Fibroblast of lung (primary cell): ENCODE results near the gene MYZAP. TPM values are rescaled to one million over a fixed set of nuclear protein-coding genes. Genes with fewer than 3 reads are reported as not detected.

Experiments
- DNase-seq, 2 donors: peaks; one replicate each; pipeline versions ENCODE4 v3.0.0 to v3.0.0-alpha.2; 2010; ENCODE audit warnings: low read depth in 2 of 2
- H2AFZ ChIP-seq: 2 replicates; pipeline ENCODE4 v1.5.1; 2012; ENCODE audit warnings: low read length, control low read depth, inconsistent platforms
- H3K27ac ChIP-seq: 2 replicates; pipeline ENCODE4 v1.5.1; 2011; ENCODE audit warnings: low read length, control low read depth; ENCODE audit not compliant: insufficient read depth
- H3K27me3 ChIP-seq: 2 replicates; pipeline ENCODE4 v1.5.1; 2011; ENCODE audit warnings: mild to moderate bottlenecking, low read length; ENCODE audit not compliant: control insufficient read depth, insufficient read depth
- H3K36me3 ChIP-seq: 2 replicates; pipeline ENCODE4 v1.5.1; 2011; ENCODE audit warnings: low read length; ENCODE audit not compliant: control insufficient read depth, insufficient read depth
- H3K4me1 ChIP-seq: 2 replicates; pipeline ENCODE4 v1.5.1; 2011; ENCODE audit warnings: low read length; ENCODE audit not compliant: control insufficient read depth, insufficient read depth; ENCODE audit errors: extremely low read depth
- H3K4me2 ChIP-seq: 2 replicates; pipeline ENCODE4 v1.5.1; 2011; ENCODE audit warnings: low read length, control low read depth; ENCODE audit not compliant: insufficient read depth; ENCODE audit errors: extremely low read depth
- H3K4me3 ChIP-seq, 4 experiments: fragments of 200-600 bp in 1 of 4; sonication (generic) in 1 of 4; replicated peaks in 1 of 4; 2 replicates each; pipeline ENCODE4 v1.5.1; 2011 to 2016; ENCODE audit warnings: low read length in 4 of 4, low read depth in 3 of 4, mild to moderate bottlenecking in 3 of 4, control low read depth in 2 of 4, inconsistent platforms in 1 of 4, mixed read lengths in 1 of 4; ENCODE audit not compliant: insufficient read depth in 1 of 4; ENCODE audit errors: control extremely low read depth in 1 of 4
- H3K79me2 ChIP-seq: 2 replicates; pipeline ENCODE4 v1.5.1; 2012; ENCODE audit warnings: mild to moderate bottlenecking, low read length, inconsistent platforms; ENCODE audit not compliant: control insufficient read depth, insufficient read depth
- H3K9ac ChIP-seq: 2 replicates; pipeline ENCODE4 v1.5.1; 2011; ENCODE audit warnings: mild to moderate bottlenecking, low read length, control low read depth; ENCODE audit not compliant: insufficient read depth
- H3K9me3 ChIP-seq: 2 replicates; pipeline ENCODE4 v1.5.1; 2012; ENCODE audit warnings: low read depth, low read length; ENCODE audit not compliant: control insufficient read depth, insufficient read depth
- H4K20me1 ChIP-seq: 2 replicates; pipeline ENCODE4 v1.5.1; 2011; ENCODE audit warnings: low read length; ENCODE audit not compliant: control insufficient read depth, insufficient read depth; ENCODE audit errors: extremely low read depth
- EZH2 ChIP-seq: IDR thresholded peaks from 2 replicates; pipeline ENCODE4 v1.5.1; 2012; ENCODE audit warnings: low read length, control low read depth, mild to moderate bottlenecking; ENCODE audit errors: missing control alignments
- polyA plus RNA-seq, 2 donors: library from polyadenylated mRNA; depleted of rRNA in 1 of 2; stranded (reverse) in 1 of 2; unstranded in 1 of 2; fragments of >200 nt; gene quantifications; 2 replicates each; pipeline ENCODE4 v1.2.1, GENCODE V29; 2011 to 2012; ENCODE audit warnings: missing spikeins in 1 of 2
- total RNA-seq: library from RNA; depleted of rRNA; stranded (reverse); fragments of >200 nt; gene quantifications from 2 replicates; pipeline ENCODE4 v1.2.1, GENCODE V29; 2014
- TF ChIP-seq, protein P1 (sequence below), 2 donors: IDR thresholded peaks in 1 of 2; conservative IDR thresholded peaks in 1 of 2; 1 replicate in 1 of 2; 2 replicates in 1 of 2; pipeline ENCODE4 v1.5.1; 2011 to 2012; ENCODE audit warnings: low read length in 2 of 2, control low read depth in 1 of 2, inconsistent platforms in 1 of 2, low read depth in 1 of 2, mild to moderate bottlenecking in 1 of 2

Gene MYZAP
- total and polyA plus RNA-seq, 2 donors (not counting 1 experiment from before 2014, with no cell fraction given): 0.17 TPM; not detected in 1

DNA sequence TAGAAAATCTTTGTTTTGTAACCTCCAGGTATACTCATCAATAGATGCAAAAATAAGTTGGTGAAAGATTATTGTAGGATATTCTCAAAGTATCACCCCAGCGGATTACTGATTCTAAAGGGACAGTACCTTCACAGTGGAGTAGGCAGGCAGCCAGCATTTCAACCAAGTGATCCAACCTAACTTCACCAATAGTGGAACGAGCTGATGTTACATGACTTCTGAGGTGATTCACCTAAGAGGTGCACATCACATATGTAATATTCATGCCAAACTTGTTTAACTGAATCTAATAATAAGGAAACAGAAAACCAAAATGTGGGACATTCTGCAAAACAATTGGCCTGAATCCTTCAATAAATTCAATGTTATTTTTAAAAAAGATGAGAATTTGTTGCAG is 14.3 kb downstream of the MYZAP start:
- TF ChIP-seq, protein P1, sequence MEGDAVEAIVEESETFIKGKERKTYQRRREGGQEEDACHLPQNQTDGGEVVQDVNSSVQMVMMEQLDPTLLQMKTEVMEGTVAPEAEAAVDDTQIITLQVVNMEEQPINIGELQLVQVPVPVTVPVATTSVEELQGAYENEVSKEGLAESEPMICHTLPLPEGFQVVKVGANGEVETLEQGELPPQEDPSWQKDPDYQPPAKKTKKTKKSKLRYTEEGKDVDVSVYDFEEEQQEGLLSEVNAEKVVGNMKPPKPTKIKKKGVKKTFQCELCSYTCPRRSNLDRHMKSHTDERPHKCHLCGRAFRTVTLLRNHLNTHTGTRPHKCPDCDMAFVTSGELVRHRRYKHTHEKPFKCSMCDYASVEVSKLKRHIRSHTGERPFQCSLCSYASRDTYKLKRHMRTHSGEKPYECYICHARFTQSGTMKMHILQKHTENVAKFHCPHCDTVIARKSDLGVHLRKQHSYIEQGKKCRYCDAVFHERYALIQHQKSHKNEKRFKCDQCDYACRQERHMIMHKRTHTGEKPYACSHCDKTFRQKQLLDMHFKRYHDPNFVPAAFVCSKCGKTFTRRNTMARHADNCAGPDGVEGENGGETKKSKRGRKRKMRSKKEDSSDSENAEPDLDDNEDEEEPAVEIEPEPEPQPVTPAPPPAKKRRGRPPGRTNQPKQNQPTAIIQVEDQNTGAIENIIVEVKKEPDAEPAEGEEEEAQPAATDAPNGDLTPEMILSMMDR (conservative IDR thresholded peaks at IDR 0.05 in 1 of 2, IDR thresholded peaks at IDR 0.05 in 1 of 2; ENCODE audit: low read depth in 1 of 2, low read length in 2 of 2): no peak
- TF ChIP-seq EZH2: no peak
- no peaks in the 10 kb centered on the region for H3K9me3 ChIP-seq
- no peak for DNase-seq
- H3K9ac ChIP-seq: no peak overlapping the region
- H3K4me2 ChIP-seq: no peak overlapping the region
- peaks cover 2% of the 10 kb centered on the region for H3K4me1 ChIP-seq
- H3K27ac ChIP-seq: no peak overlapping the region
- H2AFZ ChIP-seq: no peak overlapping the region
- H3K27me3 ChIP-seq: no peaks in the 10 kb centered on the region
- H3K79me2 ChIP-seq: no peaks in the 10 kb centered on the region
- H3K36me3 ChIP-seq: no peaks in the 10 kb centered on the region
- no peak overlapping the region for H3K4me3 ChIP-seq
- no peaks in the 10 kb centered on the region for H4K20me1 ChIP-seq

DNA sequence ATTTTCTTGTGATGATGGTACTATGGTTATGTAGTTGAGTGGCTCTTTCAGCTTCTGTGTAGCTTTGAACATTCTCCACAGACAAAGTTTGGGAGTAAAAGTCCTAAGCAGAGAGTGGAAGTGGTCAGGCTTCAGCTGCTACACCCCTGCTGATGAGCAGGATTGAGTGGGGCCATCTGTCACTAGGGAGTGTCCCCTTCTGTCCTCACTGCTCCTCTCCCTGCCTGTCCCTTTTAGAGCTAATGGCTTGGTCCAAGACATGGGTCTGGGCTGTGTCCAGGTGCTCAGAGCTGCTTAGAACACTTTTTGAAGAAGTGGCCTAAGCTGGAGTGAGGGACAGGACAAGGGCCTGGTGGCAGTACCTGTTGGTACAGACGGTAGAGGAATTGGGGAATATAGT is 15.1 kb downstream of the MYZAP start:
- Histone ChIP-seq H4K20me1 (no peaks in the 10 kb centered on the region), H3K4me2 (no peak overlapping the region), H3K9me3 (no peaks in the 10 kb centered on the region), H3K79me2 (no peaks in the 10 kb centered on the region), H3K27me3 (no peaks in the 10 kb centered on the region), H3K4me1 (peaks cover 2% of the 10 kb centered on the region), H3K36me3 (no peaks in the 10 kb centered on the region), H3K4me3 (no peak overlapping the region), H3K9ac (no peak overlapping the region), H3K27ac (no peak overlapping the region), H2AFZ (no peak overlapping the region)
- DNase-seq: no peak
- TF ChIP-seq, protein P1 (conservative IDR thresholded peaks at IDR 0.05 in 1 of 2, IDR thresholded peaks at IDR 0.05 in 1 of 2; ENCODE audit: low read depth in 1 of 2, low read length in 2 of 2): no peak
- no peak for TF ChIP-seq EZH2

DNA sequence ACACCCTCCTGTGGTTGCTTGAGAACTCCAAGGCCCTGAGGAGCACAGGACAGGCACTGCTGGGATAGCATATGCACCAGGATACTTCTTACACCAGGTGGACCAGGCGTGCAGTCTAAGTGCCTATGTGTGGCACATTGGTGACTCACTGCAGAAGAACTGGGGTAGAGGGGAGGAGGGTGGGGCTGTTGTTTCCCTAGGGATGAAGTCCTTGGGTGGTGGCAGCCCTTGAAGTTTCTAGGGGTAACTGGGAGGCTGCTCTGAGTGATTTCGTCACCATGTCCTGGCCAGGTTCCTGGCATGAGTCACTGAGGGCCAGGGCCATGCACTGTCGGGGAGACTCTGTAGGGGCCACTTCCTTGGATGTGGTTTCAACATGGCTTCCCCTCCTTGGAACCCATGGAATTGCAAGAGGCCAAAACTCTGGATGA is 15.9 kb downstream of the MYZAP start:
- Histone ChIP-seq H4K20me1 (no peaks in the 10 kb centered on the region), H3K36me3 (no peaks in the 10 kb centered on the region), H3K9ac (no peak overlapping the region), H3K4me2 (no peak overlapping the region), H3K9me3 (no peaks in the 10 kb centered on the region), H3K4me3 (no peak overlapping the region), H2AFZ (no peak overlapping the region), H3K79me2 (no peaks in the 10 kb centered on the region), H3K4me1 (peaks cover 2% of the 10 kb centered on the region), H3K27me3 (no peaks in the 10 kb centered on the region), H3K27ac (no peak overlapping the region)
- peak; percentile 42 to 80 for DNase-seq
- TF ChIP-seq, protein P1 (conservative IDR thresholded peaks at IDR 0.05 in 1 of 2, IDR thresholded peaks at IDR 0.05 in 1 of 2; ENCODE audit: low read depth in 1 of 2, low read length in 2 of 2): no peak
- TF ChIP-seq EZH2: no peak
